NCI-H2227 treated with DMSO at 0.1 percent for 48 hours (cell line): Measurements from ENCODE around the gene CLCN6.

ENCODE experiments used
- DNase-seq: peaks from one replicate; lab custom pipeline; 2025; lab: John Stamatoyannopoulos, UW

The CLCN6 gene

DNA sequence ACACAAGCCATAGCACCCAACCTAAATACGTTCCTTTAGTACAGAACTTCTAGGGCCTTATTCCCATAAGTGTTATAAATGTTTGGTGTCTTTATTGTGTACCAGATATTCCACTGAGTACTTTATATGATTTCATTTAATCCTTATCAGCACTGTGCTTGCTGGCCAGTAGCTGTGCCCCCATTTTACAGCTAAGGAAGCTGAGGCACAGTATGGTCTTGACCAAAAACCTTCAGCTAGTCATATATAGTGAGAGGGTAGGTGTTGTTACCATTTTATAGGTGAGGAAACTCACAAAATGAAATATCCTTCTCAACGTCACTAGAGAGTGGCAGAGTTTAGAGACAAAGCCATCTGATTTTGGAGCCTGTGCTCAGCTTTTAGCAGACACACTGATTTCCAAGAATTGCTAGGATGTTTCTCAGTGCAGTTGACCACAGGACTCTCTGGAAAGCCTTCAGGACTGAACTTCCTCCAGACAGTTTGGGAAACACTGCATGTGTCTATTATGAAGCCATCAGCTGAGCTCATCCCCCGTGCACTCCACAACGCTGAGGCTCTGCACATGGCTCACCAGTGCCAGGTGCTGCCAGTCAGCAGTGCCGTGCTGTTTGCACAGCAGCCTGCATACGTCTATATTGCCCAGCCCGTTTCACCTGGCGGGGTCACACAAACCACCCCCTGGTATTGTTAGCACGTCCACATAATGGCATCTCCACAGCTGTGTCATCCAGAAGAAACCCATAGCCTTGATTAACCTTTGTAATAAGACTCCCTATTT lies 26.1 kb downstream of the CLCN6 start:
- no peak for DNase-seq

DNA sequence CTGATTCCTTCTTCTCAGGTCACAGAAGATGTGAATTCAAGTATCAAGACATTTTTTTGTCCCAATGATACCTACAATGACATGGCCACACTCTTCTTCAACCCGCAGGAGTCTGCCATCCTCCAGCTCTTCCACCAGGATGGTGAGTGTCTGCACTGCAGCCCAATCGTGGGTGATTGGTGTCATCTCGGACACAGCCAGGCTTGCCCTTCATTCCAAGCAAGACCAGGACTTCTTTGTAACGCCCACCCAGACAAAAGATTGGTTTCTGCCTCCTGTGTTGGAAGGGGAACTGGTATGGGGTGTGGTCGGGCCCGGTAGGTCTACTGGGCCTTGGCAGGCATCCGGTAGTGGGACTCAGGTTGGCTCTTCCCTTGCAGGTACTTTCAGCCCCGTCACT lies 27.5 kb downstream of the CLCN6 start:
- no peak for DNase-seq

DNA sequence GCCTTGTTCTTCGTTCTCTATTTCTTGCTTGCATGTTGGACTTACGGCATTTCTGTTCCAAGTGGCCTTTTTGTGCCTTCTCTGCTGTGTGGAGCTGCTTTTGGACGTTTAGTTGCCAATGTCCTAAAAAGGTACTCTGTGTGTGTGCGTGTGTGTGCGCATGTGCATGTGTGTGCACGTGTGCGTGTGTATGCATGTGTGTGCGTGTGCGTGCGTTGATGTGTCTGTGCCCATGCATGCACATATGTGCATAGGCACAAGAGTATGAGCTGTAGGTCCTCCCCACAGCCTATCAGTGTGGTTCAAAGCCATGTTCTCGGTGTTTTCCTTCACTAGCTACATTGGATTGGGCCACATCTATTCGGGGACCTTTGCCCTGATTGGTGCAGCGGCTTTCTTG lies 27.9 kb downstream of the CLCN6 start:
- no peak for DNase-seq

DNA sequence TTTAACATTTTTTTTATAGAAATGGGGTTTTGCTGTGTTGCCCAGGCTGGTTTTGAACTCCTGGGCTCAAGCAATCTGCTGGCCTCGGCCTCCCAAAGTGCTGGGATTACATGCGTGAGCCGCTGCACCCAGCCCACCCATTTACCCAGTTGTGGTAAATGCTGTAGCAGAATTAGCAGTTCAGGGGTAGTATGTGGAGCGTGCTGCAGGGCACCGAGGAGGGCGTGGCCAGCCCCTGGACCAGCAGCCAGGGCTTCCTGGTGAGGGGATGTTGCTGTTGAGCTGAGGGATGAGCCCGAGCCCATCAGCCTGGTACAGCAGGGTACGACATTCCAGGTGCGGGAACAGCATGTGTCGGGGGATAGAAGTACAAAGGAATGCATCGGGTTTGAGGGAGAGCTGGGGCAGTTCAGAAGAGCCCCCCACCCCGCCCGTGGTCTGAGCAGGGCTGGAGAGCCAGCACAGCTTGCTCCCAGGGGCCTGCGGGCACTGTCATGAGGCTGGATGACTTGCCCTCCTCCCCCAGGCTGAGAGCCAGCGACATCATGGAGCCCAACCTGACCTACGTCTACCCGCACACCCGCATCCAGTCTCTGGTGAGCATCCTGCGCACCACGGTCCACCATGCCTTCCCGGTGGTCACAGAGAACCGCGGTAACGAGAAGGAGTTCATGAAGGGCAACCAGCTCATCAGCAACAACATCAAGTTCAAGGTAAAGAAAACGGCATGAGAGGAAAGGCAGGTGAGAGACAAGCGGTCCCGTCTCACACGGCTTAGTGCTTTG lies 29.6 kb downstream of the CLCN6 start:
- DNase-seq = no peak

DNA sequence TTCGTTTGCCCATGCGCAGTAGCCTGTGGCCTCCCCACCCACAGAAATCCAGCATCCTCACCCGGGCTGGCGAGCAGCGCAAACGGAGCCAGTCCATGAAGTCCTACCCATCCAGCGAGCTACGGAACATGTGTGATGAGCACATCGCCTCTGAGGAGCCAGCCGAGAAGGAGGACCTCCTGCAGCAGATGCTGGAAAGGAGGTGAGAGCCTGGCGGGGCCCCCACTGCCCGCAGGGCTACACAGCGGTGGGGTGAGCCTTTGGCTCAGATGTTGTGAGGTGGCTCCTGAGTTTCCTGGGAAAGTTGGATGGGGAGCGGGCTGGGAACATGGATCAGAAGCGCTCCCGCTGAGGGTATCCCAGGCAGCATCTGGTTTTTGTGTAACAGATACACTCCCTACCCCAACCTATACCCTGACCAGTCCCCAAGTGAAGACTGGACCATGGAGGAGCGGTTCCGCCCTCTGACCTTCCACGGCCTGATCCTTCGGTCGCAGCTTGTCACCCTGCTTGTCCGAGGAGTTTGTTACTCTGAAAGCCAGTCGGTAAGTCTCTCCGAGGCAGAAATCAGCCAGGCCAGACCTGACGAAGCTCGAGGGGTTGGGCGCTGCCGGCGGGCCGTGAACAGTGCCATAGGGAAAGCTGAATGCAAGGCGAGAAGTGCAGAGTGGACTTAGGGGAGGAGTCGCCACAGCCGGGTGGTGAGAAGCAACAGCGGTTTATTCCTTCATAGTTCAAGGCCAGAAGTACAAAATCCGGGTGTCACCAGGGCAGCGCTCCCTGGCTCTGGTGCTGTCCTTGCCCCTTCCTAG lies 31.2 kb downstream of the CLCN6 start:
- DNase-seq = no peak

DNA sequence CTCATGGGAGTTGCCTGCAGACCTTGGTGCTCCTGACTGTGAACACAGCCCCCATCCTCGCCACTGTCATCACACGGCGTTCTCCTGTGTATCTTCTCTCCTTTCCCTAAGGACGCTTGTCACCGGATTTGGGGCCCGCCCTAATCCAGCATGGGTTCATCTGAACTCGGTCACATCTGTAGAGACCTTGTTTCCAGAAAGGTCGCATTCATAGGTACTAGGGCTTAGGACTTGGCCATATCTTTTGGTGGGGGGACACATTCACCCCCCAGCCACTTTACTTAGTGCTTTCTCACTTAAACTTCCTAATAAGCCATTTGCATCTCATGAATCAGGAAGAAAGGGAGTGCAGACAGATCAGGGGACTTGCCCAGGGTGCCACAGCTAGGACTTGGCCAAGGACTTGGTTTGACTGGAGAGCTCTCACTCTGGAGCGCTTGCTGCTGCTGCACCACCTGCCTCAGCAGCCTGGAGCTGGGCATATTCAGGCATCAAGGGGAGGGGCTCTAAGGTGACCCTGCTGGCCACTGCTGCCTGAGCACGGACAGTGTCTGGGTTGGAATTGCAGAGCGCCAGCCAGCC lies 31.9 kb downstream of the CLCN6 start:
- no peak for DNase-seq

DNA sequence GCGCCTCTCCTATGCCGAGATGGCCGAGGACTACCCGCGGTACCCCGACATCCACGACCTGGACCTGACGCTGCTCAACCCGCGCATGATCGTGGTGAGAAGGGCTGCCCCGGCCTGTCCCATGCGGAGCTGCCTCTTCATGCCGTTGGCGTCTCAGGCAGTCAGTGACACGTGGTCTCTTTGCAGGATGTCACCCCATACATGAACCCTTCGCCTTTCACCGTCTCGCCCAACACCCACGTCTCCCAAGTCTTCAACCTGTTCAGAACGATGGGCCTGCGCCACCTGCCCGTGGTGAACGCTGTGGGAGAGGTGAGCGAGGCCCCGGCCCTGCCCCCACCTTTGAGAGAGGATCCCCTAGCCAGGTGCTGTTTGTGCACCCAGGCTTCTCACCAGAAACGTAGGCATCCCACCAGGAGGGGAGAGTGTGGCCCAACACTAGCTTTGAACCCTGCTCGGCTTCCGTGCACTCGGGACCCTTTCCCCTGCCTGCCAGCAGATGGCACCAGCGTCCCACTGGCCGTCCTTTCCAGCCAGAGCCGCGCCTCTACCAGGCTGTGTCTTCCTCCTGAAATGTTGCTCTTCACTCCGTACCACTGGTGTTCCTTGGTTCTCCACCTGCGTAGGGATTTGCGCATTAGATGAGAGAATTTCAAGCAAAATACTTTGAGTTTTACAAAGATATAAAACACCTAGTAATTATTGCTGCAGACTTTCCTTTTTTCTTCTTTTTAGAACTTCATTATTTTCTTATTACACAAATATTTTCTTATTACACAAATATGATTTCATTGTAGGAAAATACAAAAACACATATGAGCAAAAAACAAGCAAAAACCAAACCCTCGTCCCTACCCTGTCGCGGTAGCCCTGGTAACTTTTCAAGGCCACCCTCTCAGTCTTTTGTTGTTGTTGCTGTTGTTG lies 32.6 kb downstream of the CLCN6 start:
- DNase-seq = peak; percentile 52

DNA sequence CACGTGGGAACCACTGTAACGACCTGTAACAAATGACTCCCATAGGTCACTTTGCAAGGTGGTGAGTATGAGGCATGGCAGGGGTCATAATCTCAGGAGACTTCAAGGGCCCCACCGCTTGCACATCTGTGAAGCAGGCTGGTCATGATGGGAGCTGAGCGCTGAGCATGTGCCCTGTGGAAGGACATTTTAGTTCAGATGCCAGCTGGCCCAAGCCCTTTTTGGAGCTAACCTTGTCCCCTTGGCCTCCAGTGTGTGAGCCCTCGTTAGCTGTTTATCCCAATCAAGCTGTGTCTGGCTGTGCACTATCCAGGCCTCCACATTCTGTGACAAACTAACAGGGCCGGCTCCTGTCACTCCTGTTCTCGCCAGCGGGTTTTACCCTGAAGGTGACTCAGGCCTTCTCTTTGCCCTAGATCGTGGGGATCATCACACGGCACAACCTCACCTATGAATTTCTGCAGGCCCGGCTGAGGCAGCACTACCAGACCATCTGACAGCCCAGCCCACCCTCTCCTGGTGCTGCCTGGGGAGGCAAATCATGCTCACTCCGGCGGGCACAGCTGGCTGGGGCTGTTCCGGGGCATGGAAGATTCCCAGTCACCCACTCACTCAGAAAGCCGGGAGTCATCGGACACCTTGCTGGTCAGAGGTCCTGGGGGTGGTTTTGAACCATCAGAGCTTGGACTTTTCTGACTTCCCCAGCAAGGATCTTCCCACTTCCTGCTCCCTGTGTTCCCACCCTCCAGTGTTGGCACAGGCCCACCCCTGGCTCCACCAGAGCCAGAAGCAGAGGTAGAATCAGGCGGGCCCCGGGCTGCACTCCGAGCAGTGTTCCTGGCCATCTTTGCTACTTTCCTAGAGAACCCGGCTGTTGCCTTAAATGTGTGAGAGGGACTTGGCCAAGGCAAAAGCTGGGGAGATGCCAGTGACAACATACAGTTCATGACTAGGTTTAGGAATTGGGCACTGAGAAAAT lies 34.0 kb downstream of the CLCN6 start:
- no peak for DNase-seq

DNA sequence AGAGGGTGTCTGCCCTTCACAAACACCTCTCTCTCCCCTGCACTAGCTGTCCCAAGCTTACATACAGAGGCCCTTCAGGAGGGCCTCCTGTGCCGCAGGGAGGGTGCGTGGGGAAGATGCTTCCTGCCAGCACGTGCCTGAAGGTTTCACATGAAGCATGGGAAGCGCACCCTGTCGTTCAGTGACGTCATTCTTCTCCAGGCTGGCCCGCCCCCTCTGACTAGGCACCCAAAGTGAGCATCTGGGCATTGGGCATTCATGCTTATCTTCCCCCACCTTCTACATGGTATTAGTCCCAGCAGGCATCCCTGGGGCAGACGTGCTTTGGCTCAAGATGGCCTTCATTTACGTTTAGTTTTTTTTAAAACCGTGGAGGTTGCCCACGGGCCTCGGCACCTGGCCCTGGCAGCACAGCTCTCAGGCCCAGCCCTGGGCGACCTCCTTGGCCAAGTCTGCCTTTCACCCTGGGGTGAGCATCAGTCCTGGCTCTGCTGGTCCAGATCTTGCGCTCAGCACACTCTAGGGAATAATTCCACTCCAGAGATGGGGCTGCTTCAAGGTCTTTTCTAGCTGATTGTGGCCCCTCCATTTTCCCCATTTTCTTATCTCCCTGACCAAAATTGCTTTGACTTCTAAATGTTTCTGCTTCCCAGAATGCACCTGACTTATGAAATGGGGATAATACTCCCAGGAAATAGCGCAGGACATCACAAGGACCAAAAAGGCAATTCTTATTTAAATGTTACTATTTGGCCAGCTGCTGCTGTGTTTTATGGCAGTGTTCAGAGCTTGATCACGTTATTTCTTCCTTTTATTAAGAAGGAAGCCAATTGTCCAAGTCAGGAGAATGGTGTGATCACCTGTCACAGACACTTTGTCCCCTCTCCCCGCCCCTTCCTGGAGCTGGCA lies 35.5 kb downstream of the CLCN6 start:
- DNase-seq = no peak

DNA sequence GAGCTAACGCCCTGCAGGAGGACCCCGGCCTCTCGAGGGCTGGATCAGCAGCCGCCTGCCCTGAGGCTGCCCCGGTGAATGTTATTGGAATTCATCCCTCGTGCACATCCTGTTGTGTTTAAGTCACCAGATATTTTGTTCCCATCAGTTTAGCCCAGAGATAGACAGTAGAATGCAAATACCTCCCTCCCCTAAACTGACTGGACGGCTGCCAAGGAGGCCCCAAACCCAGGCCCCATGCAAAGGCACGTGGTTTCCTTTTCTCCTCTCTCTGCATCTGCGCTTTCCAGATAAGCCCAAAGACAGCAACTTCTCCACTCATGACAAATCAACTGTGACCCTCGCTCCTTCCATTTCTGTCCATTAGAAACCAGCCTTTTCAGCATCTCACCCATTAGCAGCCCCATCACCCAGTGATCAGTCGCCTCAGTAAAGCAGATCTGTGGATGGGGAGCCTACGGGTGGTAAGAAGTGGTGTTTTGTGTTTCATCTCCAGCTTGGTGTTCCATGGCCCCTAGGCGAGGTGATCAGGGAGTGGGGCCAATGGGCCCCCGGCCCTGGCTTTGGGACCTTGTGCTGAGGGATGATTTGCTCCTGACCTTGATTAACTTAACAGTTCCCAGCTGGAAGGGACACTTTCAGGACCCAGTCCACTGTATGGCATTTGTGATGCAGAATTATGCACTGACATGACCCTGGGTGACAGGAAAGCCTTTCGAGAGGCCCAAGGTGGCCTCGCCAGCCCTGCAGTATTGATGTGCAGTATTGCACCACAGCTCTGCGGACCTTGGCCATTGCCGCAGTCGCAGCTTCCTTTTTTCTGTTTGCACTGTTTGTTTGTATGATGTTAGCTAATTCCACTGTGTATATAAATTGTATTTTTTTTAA lies 36.4 kb downstream of the CLCN6 start:
- DNase-seq = no peak

DNA sequence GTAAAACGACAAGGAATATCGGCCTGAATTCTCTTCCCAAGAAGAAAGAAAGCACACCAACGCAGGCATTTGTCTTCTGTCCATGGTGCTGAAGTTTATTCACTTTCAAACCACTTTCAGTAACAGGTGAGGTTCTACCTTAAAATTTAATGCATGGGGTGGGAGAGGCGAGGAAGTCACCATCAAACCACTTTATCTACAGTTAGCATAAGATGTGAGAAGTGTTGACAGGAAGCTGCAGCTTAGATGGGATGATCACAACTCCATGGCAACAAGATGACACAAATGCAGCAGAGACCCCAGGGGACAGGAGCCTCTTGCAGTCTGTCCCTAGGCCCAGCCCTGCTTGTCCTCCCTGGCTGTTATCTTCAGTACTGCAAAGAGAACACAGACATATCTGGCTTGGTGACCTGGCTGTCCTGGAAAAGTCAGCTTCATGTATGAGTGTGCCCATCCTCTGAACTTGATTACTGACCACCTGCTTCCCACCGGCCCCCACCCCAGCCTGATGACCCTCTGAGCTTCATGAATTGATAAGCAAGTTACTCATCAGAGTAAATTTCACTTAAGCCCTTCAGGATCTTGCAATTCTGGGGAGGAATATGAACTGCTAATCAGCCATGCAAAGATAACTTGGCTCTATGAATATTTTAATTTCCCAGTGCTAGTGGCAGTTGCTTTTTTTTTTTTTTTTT lies 39.8 kb downstream of the CLCN6 start:
- no peak for DNase-seq

DNA sequence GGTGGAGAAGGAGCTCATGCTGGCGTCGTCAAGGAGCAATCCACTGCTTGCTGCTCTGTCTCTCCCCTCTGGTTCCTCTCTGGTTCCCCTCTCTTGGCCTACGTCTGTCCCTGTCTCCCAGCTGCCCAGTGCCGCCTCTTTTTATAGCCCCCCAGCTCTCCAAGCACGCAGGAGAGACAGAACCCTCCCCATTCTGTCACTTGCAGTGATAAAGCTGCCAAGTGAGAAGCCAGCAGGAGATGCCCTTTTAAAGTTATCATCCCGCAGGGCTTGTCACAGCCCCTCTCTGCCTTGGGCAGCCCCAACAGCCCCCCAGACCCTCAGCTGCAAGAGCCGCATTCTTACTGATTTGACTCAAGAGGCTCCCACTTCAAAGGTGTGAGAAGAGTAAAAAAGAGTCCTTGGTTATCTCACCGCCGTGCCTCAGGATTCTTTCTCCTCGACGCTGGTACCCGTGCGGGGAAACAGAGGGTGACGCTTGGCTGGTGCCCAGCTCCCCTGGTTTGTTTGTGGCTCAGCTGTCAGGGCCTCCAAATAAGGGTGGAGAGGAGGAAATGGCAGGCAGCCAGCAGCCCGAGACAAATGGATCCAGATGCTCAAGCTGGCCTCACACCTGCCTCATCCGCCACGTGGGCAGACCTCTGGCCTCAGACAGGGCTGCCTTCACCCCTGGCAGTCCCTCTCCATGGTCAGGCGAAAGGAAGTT lies 41.8 kb downstream of the CLCN6 start, which contains the start of gene NPPA:
Gene NPPA (minus strand): TSS at position 117 of the 706 bp plus-strand sequence. CDS start 99 bp downstream, at position 18.
- DNase-seq = peak; percentile 13

DNA sequence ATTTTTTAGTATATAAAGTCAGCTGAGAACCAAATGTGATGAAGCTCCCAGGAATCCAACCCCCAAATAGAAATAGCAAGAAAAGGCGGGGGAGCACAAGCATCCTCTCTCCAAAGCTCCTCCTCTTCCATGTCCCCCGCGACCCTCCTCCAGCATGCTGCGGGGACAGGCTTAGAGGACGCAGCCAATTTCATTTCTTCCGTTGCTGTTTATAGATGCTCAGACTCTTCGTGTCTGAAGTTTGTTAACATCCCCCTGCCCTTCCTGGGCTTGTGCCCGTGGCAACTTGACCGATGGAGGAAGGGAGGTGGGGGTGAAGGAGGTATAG lies 42.3 kb downstream of the CLCN6 start:
- DNase-seq = no peak

DNA sequence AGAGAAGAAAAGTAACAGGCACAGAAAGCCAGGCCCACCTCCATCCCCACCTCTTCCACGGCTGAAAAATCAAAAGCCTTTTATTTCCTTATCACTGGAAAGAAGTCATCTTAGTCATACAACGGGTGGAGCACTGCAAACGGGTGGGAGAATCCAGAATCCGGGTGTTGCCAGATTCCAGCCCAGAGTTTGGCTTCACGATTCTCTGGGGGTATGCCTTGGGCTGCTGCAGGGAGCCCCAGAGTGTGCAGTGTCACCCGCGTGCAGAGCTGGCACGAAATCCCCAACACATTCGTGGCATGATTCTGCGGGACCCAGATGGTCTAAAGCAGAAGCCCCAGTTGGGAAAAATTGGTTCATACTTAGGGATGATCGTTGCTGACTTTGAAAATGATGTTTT lies 44.2 kb downstream of the CLCN6 start:
- DNase-seq = no peak

DNA sequence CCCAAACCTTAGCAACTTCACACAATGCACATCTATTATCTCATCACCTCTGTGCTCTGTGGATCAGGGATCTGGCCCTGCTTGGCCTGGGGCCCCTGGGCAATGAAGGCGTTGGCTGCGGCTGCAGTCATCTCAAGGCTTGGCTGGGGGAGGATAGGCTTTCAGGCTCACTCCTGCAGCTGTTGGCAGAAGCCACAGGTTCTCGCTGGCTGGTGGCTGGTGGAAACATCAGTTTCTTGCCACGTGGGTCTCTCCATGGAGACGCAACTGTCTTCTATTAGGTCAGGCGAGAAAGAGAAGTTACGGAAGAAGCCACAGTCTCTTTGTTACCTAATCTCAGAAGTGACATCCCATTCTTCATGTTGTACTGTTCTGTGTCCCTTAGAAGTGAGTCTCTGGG lies 45.2 kb downstream of the CLCN6 start:
- DNase-seq = no peak

DNA sequence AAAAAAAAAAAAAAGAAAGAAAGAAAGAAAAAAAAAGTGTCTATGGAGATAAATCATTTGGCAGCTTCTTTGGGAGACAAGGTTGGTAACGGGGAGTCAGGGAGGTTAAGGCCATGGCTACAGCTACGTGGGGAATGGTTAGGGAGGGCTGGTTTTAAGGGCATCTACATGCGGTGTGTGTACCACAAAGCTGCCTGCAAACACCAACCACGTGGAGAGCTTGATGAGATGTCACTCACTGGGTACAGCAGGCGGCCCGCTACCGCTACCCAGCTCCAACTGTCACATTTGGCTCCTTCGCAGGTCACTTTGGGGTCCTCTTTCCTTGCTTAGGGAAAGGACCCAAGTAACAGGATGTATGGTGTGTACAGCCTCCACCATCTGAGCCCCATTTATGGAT lies 48.5 kb downstream of the CLCN6 start:
- no peak for DNase-seq

DNA sequence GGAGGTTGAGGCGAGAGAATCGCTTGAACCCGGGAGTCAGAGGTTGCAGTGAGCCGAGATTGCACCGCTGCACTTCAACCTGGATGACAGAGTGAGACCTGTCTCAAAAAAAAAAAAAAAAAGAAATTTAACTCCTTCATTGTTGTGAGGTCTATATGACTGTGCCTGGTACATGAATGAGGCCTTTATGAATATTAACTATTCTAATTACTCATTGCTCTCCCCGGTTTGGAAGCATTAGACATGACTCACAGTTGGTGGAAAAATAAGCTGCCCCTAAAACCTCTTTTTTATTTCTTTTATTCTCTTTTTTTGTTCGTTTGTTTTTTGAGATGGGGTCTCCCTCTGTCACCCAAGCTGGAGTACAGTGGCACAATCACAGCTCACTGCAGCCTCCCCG lies 49.4 kb downstream of the CLCN6 start:
- no peak for DNase-seq
